ENCODE data around the gene ELK1.
"Not testable (repeated sequence)": the region's sequence is repeated elsewhere in the genome, so short reads cannot be mapped to it uniquely, and the experiment has no call there.

The ELK1 gene

DNA sequence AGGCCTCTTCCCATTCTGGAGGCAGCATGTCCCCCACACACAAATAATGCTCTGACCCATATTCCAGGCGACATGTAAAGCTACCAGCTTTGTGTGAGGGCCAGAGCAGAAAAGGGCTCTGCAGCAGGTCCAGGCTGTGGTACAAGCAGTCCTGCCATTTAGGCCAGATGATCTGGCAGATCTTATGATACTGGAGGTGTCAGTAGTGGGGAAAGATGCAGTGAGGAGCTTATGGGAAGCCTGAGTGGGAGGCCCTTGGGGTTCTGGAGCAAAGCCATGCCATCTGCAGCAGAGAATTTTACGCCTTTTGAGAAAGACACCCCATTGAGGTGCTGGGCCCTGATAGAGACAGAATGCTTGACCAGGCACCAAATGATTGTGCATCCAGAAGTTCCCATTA, 38.4 kb downstream of the ELK1 start:
- no peak for DNase-seq (ENCODE audit: low read depth)

DNA sequence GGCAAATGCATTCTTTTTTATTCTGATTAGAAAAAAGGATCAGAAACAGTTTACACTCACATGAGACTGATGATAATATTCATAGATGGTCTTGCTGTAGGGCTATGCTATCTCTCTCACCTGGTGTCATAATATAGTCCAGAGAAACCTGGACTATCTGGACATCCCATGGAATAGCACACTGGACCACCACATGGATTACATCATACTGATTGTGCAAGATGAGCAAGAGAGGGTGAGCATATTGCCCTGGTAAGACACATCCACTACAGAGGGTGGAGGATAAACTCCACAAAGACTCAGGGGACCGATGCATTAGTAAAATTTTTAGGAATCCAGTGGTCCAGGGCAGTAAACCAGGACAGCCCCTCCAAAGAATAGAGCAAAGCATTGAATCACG, 38.9 kb downstream of the ELK1 start:
- DNase-seq (ENCODE audit: low read depth) = no peak

DNA sequence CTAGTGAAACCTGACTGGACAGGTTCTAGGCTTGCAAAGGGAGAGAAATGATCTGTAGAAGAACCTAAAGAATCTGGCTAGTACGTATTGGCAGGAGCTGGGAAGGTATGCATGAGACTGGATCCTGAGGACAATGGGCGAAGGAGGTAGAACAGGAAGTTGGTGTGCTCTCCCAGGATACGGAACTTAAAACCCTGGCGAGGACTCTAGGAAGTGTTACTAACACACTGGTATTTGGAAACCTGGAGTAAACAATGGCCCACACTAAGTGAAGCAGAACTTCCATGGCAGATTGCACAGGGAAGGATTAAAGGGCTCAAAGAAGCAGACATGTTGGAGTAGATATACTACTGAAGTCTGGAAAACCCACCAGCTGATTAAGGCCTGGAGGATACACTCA, 39.9 kb downstream of the ELK1 start:
- DNase-seq (ENCODE audit: low read depth) = no peak

DNA sequence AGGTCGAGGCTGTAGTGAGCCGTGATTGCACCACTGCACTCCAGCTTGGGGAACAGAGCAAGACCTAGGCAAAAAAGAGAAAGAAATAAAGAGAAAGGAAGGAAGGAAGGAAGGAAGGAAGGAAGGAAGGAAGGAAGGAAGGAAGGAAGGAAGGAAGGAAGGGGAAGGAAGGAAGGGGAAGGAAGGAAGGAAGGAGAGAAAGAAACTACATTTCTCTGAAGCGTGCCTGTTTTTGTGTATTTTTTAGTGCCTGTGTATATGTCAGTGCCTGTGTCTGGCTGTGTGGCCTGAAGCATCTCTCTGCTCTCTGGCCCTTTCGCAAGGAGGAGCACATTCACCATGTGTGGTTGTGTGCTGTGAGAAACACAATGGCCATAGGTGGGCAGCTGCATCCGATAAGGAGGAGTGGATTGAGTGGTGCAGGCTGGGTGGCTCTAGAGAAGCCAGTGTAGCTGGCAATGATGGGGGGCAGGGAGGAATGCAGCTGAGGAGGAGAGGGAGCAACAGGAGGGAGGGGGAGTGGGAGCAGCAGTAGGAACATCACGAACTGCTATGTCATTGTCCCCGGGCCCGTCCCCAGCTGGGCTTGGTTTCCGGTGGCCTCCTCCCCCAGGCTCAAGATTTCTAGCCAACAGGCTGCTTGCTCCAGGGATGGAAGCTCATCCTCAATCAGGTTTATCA, 42.1 kb downstream of the ELK1 start:
- DNase-seq (ENCODE audit: low read depth) = no peak

DNA sequence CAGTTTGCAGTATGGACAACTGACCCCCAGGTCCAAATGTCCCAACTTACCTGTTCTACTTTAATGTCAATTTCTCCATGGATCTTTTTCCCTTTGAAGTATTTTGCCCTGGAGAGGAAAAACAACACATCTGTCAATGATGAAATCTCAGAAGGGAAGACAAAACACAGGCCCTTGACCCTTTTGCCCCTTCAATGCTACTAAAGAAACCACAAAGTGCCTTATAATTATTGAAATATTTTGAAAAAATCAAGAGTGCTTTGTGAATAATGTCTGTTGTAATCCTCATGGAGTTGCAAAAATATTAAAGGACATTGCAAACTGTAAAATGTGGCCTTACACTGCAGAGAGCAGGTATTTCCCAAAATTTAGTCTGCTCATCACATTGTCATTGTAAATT, 43.3 kb downstream of the ELK1 start:
- DNase-seq (ENCODE audit: low read depth) = no peak

DNA sequence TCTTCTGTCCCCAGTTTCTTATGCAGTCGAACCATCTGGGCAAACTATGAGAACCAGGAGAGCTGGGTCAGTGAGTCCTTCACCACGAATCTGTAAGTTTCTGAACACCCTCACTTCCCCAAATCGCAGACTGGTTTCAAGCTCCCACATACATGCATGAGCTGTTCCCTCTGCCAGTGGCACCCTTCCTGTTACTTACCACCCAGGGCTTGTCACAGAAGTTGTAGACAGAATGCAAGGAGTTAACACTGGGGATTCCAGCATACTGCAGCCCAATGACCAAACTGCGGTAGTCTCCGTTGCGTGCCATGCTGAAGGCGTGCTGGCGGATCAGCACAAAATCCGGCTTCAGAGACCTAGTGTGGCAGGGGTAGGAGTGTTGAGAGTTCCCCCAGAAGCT, 45.3 kb downstream of the ELK1 start:
- no peak for DNase-seq (ENCODE audit: low read depth)

DNA sequence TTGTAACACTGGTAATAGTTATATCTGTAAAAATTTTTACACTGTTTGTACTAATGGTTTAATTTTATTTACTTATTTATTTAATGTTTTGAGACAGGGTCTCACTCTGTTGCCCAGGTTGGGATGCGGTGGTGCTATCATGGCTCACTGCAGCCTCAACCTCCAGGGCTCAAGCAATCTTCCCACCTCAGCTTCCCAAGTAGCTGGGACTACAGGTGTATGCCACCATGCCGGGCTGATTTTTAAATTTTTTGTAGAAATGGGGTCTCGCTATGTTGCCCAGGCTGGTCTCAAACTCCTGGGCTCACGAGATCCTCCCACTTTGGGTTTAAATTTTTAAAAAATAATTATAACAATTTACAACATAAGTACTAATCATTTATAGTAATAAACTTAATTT, 47.2 kb downstream of the ELK1 start:
- DNase-seq (ENCODE audit: low read depth) = not testable (repeated sequence)

DNA sequence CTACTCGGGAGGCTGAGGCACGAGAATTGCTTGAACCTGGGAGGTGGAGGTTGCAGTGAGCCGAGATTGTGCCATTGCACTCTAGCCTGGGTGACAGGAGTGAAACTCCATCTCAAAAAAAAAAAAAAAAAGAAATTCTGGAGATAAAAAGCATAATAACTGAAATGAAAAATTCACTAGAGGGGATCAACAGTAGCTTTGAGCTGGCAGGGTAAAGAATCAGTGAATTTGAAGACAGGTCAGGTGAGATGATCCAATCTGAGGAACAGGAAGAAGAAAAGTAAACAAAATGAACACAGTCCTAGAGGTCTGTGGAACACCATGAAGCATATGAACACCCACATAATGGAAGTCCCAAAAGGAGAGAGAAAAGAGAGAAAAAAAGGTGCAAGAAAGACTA, 53.1 kb downstream of the ELK1 start:
- no peak for DNase-seq (ENCODE audit: low read depth)

DNA sequence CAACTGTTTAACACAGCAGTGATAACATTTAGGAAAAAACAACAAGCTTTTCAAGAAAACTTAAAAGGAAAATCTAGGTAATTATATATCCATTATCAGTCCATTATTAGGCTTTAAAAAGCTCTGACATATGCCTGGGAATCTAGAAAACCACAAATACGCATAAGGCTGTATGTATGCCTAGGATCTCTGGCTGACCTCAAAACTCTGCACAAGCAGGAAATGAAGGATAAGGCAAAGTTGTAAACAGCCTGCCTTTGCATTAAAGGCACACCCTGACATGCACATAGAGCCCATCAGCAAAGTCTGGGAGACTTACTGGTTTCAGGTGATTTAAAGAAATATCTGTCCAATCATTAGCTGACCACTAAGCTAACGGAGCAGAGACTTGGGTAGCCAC, 54.1 kb downstream of the ELK1 start:
- no peak for DNase-seq (ENCODE audit: low read depth)

DNA sequence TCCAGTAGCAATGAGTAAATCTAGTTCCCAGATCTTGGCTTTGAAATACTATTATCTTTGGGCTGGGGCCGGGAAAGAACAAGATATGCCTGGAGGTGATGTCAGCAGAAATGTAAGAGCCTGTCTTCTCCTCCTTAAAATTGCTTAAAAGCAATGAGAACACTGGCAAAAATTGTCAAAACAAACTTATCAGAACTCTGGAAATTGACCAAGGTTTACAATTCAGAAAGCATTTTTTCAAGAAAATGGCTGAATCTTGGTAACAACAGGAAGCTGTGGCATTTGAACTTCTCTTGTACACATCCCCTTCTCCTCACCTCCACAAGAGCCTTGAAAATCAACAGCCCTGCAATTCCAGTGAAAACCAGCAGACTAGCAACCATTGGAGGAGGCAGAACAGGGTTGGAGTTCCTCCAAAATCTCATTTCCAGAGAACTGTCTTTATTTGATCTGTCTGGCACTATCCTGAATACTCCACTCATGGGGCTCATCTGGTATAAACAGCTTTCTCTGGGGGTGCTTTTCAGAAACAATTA, 54.6 kb downstream of the ELK1 start:
- DNase-seq (ENCODE audit: low read depth) = no peak

DNA sequence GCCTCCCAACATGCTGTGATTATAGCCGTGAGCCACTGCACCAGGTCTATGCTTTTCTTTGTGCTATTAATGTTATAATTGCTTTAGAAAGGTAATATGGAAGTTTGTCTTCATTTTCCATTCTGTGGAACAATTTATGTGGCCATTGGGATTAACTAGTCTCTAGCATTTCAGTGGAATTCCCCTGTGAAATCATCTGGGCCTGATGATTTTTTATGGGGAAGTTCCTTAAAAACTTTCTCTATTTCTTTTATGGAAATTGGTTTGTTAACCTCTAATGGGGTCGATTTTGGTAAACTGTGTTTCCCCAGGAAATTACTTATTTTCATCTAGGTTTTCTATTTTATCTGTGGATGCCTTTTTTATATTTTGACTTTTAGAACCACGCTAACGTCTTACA, 56.8 kb downstream of the ELK1 start:
- DNase-seq (ENCODE audit: low read depth) = no peak

DNA sequence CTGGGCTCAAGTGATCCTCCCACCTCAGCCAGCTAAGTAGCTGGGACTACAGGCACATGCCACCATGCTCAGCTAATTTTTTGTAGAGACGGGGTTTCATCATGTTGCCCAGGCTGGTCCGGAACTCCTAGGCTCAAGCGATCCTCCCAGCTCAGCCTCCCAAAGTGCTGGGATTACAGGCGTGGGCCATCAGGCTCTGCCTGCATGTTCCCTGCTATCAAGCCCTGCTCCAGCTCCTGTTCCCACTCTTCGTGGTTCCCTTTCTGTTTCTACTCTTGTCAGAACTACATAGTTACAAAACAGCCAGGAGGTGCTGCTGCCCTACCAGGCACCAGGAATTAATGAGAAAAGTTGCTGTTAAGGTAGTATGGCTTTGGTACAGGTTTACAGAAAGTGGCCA, 59.4 kb downstream of the ELK1 start:
- no peak for DNase-seq (ENCODE audit: low read depth)

DNA sequence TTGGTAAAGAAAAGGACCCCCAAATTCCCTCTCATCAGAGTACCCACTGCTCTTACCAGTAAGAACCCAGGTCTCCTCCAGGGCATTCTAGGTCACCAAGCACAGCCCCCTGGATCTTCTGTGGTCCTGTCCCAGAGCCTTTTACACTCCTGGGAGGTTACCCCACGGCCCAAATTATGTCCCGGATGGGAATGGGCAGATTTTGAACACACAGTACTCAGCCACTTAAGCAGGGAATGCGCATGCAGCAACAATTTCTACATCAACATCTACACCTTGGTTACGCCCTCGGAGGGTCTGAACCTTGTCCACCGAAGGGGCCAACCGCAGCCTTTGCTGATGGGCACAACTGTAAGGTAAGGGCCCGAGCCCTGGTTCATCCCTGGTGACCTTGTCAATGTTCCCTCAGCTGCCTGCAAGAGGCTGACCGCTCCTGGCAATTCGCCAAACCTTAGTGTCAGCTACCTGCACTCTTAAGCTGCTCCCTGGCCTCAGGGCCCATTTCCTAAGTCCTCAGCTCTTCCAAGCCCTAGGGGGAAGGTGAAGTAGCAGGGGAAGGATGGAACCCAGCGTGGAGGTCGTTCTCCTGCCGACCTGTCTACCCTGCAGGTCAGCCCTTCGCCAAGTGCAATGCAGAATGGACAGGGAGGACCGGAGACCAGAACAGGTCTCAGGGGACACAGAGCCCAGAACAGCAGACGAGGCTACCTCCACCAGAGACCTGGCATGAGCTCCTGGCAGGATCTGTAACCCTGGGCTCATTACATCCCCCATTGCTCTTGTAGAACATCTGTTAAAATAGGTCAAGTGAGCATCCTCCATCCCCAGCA, 62.2 kb downstream of the ELK1 start:
- no peak for DNase-seq (ENCODE audit: low read depth)

DNA sequence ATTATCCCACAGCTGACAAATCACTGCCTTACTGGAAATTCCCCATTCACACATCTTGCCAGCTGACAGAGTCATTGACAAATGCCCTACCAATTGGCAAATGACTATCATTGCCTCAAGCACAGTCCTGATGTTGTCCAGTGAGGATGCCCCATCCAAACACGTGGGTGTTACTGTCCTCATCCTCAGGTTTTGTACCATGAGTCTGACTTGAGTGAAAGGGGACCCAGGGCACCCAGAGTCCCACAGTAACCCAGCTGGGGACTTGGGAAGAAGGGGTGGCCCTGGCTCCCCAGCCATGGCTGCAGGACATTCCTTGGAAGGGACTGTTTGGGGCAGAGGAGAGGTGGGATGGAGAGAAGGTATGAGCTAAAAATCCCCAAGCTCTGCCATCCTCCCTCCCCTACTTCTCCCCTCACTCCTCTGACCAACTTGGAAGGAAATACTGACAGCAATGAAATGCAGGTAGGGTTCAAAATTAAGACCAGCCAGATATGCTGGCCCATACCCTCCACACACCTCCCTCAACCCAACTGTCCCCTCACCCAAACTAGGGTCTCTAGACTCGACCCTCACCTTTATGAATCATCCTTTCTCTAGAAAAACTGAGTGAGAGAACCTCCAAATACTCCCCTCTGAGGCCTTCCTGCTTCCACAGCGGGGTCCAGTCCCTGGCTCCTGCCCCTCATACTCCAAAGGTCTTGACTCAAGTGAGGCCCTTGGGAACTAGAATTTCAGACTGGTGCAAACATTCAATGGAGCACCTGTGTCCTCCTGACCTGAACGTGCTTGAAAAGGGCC, 63.1 kb downstream of the ELK1 start:
- no peak for DNase-seq (ENCODE audit: low read depth)

DNA sequence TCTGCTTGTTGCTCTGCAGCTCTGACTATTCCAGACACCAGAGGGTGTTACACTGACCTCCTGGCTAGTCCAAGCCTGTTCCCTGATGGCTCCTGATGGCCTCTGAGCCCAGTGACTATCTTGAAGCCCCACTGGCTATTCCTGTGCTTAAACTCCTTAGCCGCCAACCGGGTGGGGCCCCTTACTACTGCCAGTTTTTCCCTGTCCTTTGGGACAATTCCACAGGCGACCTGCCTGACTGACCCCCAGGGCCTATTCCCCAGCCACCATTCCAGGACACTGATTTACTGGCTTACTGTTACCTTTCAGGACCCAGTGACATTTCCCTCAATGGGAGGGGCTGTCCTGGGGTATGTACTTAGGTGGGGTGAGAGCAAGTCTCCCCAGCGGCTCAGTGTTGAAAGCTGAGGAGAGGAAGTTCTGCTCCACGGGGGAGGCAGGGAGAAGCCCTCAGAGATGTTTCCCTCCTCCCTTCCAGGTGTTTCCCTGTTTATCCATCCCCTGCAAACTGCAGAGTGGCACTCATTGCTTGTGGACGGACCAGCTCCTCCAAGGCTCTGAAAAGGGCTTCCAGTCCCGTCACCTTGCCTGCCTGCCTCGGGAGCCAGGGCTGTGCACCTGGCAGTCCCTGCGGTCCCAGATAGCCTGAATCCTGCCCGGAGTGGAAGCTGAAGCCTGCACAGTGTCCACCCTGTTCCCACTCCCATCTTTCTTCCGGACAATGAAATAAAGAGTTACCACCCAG, 64.1 kb downstream of the ELK1 start:
- no peak for DNase-seq (ENCODE audit: low read depth)
